Fibroblast of skin of right biceps (primary cell): ENCODE results near the gene HAS3.

Experiments
- DNase-seq: peaks from one replicate; pipeline ENCODE4 v3.0.0-alpha.2; 2013

HAS3 gene

DNA sequence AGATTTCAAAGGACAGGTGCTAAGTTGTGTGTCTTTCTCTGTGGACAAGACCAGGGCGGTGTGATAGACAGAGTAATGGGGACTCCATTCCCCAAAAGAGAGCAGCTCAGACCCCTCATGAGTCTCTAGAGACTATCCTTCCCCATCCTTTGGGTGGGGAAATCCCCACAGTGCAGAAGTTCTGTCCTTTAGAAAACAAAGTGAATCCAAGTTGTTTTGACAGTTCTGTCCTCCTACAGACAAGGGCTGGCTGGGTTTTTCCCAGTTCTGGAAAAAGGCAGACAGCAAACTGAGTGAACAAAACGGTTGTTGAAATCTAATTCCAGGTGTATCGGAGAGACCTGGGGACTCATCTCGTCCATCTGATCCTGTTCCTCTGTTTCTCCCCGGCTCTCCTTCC lies 11.0 kb upstream of the HAS3 start:
- DNase-seq = no peak

DNA sequence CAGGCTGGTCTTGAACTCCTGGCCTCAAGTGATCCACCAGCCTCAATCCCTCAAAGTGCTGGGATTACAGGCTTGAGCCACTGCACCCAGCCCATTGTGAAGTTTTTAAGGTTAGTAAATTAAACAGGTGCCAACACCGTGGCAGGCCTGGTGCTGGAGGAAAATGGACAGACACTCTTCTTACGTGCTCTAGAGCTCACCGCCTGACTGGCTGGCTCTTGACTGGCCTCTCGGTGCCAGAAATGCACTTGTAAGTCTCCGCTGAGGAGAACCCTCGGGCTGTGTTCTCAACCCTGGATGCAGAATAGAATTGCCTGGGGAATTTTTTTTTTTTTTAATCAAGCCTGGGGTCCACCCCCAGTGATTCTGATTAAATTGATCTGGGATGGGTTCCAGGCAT lies 10.3 kb upstream of the HAS3 start:
- DNase-seq = no peak

DNA sequence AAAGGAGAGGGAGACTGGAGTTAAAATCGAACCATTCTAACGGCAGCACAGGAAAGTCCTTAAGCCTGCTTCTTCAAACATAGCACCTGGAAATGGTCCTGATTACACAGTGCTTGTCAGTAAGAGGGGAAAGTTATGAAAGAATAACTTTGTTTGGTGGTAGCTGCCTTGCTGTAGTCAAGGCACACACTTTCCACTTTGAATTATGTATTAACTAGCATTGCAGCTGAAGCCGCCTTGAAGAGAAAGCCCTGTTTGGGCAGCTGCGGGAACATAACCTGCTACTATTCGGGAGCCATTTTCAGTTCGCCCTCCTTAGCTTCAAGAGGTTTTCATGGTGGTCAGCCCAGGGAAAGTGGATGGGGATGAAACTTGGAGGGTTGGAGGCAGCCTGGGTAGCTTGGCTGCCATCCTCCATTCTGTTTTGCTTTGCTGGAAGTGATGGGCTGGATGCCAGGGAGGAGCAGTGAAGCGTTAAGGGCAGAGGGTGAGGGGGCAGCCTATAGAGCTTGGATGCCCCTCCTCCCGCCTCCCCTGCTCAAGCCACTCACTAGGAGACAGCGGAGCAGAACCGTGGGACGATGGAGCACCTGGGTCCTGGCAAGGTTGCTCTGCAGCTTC lies 5.3 kb upstream of the HAS3 start:
- DNase-seq = no peak

DNA sequence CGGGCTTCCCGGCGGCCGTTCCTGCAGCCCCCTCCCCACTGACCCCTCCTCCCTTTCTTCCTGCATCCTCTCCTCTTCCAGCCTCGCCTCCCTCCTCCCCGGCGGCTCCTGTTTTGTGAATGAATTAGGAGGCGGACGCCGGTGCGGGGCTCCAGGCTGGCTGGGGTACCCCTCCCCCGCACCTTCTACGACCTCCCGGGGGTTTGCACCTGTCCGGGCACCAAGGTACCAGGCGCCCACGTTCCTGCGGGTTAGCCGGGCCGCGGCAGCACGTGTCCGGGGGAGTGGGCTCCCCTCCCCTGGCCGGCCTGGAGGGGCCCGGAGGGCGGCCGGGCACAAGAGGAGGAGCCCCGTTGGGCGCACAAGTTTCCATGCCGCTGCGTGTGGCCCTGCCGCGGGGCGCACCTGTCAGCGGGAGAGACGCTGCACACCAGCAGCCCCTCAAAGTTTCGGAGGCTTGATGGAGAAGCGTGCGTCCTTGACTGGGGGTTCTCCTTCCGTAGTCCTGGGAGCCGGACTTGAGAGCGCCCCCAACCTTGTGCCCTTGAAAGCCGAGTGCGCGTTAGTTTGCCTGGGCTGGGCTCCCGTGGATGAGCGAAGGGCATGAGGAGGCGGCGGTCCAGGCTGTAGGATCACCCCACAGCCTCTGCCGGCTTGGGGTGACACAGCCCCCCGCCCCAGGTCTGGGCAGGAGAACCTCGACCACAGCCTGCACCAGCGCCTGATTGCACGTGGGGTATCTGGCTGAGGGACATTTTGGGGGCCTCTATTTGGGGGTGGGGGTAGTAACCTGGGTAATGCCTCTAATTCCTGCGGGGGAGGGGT lies 1.2 kb downstream of the HAS3 start:
- no peak for DNase-seq

DNA sequence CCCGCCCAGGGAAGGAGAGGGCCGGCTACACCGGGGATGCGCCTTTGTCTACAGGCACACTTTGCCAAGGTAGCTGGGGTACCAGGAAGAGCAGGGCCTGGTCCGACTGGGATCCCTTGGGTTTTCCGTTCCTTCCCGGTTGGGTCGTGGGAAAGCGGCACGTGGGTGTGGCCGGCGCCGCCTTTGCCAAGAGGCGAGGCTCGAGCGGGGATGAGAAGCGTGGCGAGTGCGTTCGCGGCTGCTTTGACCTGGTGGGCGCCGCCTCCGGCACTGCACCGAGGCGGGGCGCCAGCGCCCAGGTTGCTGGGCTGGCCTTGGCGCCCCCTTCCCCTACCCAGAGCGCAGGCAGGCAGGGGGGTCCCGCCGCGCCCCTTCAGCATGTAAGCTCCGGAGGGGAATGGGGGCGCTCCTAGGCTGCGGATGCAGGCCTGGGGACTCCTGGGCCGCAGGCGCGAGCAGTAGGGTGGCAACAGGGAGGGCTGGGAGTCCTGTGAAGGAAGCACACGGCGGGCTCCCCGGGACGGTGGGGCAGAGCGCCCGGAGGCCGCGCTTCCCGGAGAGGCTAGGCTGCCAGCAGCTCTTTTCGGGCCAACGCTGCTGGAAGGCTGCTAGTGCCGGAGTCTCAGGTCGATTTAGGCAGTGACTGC lies 2.0 kb downstream of the HAS3 start:
- DNase-seq = no peak

DNA sequence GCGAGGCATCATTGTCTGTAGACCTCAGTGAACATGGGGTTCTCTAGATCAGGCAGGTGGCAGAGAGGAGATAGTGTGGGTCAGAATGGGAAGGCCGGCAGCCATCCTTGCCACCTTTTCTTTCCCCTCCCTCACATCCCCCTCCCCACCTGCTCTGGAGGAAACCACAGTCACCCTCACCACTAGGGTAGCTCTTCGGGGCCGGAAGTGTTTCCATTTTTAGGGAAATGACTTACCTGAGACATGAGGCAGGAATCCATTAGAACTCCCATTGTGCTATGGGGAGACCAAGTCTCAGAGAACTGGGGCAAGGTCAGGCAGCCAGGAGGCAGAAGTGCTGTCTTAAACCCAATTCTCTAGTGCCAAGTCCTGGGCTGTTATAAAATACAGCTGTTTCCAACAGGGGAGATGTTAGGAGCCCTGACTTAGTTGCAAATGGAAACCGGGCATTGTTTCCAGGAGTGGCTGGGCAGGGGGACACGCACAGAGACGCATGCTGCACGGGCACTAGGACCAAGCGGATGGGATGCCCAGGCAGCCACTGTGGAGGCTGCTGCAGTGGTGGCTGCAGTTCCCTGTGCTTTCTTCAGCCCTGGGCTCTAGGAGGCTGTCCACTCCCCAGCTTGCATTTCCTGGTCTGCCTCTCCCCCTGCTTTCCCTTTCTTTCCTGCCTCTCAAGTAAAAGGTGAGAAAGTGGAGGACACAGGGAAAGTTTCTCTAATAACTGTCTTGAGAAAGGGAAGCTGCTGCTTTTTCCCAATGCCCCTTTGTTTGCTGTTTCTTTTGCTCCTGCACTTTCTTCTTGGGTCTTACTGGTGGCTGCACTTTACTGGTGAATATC lies 2.8 kb downstream of the HAS3 start:
- DNase-seq = no peak

DNA sequence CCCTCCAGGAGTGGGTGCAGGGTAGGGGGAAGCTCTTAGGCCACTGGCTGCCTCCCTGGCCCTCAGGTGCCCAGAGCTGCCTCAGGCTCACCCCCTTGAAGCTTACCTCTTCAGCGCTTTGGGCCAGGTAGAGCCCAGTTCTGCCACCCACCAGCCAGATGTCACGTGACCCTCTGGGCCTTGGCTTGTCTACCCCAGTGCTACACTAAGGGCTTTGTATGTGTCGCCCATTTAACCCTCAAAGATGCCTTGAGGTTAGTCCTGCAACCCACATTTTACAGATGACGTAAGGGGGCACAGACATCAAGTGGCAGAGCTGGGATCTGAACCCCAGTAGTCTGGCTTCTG lies 3.4 kb downstream of the HAS3 start:
- DNase-seq = no peak

DNA sequence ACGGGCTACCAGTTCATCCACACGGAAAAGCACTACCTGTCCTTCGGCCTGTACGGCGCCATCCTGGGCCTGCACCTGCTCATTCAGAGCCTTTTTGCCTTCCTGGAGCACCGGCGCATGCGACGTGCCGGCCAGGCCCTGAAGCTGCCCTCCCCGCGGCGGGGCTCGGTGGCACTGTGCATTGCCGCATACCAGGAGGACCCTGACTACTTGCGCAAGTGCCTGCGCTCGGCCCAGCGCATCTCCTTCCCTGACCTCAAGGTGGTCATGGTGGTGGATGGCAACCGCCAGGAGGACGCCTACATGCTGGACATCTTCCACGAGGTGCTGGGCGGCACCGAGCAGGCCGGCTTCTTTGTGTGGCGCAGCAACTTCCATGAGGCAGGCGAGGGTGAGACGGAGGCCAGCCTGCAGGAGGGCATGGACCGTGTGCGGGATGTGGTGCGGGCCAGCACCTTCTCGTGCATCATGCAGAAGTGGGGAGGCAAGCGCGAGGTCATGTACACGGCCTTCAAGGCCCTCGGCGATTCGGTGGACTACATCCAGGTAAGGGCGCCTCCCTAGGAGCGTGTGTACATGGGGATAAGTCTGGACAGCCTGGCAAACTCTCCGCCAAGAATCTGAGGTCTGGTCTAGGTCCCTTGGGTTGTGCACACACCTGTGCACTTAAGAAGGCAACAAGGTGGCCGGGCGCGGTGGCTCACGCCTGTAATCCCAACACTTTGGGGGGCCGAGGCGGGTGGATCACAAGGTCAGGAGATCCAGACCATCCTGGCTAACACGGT lies 4.2 kb downstream of the HAS3 start:
- DNase-seq = no peak

DNA sequence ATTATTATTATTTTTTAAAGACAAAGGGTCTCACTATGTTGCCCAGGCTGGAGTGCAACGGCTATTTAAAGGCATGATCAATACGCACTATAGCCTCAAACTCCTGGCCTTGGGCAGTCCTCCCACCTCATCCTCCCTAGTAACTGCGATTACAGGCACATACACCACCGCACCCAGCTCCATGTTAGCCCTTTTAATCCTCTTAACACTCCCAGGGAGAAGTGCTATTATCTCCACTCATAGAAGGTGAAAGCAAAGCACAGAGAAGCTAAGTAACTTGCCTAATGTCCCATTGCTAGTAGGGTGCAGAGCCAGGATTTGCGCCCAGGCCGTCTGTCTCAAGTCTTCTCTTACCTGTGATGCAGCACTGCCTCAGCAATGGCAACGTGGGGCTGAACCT lies 5.0 kb downstream of the HAS3 start:
- DNase-seq = no peak

DNA sequence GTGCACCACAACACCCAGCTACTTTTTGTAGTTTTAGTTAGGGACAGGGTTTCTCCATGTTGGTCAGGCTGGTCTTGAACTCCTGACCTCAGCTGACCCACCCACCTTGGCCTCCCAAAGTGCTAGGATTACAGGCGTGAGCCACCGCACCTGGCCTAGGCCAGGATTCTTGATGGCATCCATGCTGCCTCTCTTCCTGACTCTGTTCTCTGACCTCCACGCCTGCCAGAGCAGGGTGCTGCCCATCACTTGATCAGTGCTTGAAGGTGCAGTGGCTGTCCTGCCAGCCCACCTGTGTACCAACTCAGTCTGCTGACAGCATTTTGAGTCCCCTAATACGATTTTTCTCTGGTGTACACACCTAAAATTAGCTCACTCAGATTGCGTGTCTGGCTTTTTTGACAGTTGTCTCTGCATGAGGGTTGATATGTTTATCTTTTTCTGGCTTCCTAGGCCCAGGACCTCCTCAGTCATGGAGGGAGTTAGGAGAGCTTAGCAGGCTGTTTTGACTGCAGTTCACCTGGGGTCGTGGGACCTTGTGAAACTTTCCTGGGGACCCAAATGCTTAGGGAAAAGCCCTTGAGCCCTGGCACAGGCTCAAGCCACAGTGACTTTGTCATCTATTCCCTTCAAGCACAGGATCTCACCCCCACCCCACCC lies 5.9 kb downstream of the HAS3 start:
- DNase-seq = no peak

DNA sequence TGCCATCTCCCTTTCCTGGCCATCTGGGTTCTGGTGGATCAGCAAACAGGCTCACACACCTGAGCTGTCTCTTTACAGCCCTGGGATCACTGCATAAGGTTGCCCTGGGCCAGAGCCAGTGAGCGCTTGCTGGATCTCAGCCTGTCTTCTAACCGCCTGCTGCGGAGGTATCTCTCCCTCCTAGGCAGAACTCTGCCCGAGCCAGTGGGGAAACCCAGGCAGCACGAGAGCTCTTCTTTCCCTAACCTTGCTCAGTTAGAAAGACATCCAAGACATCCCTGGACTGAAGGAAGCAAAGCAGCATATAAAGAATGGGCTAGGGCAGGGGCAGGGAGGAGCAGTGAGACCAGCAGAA lies 6.4 kb downstream of the HAS3 start:
- no peak for DNase-seq

DNA sequence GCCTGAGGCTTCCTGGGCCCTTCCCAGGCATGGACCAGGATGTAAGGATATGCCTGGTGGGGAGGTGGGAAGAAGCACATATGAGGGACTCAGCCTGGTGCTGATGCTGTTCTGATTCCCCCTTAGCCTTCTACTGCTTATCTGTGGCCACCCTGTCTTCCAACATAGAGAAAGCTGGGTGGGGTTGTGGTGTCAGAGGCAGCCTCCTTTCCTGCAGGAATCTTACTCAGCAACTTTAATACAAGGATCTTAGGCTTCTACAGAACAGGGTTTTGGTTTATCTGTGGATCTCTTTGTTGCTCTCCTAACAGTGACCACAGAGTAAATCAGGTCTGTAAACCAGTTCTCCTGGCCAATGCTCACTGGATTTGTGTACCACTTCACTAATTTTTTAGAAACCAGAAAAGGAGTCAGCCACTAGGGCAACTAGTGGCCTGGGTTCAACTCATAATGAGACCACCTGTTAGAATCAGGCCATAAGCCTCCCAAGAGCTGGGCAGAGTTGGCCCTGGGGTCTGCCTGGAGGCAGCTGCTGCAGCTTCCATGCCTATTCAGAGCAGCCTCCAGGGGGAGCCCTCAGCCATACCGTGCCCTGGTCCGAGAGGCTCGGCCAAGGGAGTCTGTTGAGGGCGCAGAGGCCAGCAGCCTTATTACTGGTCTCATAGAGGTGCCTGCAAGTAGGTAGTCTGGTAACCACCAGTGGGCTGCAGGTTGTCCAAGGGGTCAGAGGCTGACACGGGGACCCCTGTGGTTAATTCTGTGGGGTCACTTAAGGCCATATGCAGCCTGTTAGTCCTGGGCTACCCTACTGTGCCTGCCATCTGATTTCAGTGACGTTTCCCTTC lies 7.1 kb downstream of the HAS3 start:
- DNase-seq = peak; percentile 25

DNA sequence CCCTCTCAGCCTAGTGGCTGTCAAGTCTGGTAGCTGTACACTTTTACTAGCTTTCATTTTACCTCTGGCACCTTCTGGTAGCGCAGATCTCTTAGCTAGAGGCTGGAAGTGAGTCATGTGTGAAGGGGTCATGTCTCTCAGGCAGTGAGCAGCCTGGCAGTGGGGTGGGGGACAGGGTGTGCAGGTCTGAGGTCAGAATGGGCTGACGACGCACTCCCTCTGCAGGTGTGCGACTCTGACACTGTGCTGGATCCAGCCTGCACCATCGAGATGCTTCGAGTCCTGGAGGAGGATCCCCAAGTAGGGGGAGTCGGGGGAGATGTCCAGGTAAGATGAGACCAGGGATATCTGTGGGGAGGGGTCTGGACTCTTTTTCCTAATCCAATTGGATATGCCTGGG lies 7.8 kb downstream of the HAS3 start:
- no peak for DNase-seq

DNA sequence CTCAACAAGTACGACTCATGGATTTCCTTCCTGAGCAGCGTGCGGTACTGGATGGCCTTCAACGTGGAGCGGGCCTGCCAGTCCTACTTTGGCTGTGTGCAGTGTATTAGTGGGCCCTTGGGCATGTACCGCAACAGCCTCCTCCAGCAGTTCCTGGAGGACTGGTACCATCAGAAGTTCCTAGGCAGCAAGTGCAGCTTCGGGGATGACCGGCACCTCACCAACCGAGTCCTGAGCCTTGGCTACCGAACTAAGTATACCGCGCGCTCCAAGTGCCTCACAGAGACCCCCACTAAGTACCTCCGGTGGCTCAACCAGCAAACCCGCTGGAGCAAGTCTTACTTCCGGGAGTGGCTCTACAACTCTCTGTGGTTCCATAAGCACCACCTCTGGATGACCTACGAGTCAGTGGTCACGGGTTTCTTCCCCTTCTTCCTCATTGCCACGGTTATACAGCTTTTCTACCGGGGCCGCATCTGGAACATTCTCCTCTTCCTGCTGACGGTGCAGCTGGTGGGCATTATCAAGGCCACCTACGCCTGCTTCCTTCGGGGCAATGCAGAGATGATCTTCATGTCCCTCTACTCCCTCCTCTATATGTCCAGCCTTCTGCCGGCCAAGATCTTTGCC lies 9.0 kb downstream of the HAS3 start:
- DNase-seq = no peak

DNA sequence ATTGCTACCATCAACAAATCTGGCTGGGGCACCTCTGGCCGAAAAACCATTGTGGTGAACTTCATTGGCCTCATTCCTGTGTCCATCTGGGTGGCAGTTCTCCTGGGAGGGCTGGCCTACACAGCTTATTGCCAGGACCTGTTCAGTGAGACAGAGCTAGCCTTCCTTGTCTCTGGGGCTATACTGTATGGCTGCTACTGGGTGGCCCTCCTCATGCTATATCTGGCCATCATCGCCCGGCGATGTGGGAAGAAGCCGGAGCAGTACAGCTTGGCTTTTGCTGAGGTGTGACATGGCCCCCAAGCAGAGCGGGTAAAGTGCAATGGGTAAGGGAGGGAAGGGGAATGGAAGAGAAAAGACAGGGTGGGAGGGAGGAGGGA lies 9.5 kb downstream of the HAS3 start:
- DNase-seq = no peak

DNA sequence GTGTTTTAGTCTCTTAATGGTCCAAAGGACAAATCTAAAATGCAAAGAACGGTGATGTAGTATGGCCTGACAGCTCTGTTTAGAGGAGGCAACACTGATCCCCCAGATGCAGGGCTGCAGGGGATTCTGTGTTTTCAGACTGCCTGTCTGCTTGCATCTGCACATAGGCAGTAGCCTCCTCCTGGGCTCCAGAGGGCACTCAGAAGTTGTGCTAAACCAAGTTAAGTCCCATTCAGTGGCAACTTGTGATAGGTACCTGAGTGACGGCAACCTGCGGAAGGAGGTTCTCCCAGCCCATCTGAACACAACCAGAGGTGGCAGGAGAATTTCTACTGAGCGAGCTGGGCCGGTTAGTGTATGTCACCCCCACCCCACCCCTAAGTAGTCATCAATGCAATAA lies 9.9 kb downstream of the HAS3 start:
- no peak for DNase-seq

DNA sequence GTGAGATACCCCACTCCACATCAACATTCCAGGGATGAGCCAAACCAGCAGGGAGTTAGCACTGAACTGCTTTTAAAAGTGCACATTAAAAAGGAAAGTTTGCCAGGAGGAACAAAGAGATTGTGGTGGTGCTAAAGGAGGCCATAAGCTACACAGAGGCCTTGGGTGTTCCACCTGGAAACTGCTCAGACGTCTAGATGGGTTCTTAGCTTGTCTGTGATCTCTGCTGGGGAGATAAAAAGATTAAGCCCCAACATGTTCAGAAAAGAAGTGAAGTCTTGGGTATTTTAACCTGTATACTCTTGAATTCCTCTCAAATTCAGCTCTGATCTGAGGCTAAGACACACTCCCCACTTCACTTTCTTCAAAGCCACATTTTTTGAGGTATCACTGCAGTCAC lies 10.4 kb downstream of the HAS3 start:
- no peak for DNase-seq

DNA sequence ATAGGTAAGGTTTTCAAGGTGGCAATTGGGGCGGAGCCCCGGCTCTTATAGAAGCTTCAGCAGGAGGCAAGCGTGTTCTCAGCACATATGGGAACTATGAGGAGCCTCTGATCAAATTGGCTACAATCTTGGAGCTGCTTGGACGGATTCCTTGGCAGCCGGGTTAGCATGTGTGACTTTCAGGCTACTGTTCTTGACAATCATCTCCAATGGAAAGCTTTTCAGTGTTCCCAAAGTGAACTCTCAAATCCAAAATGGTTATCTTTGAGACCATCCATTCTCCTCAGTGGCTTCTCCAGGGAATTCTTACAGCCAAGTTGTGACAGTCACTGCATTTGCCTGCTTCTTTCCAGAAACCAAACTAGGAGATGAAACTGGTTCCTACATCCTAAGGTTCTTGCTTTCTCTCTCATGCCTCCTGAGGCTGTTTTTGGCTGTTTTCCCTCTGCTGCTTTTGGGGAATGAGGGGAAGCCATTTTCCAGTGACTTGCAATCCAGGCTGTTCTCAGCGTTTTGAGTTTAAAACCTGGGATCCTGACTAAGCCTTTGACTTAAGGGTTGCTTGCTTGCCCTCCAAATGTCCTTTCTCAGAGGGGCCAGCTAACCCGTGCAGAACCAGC lies 10.9 kb downstream of the HAS3 start:
- no peak for DNase-seq

DNA sequence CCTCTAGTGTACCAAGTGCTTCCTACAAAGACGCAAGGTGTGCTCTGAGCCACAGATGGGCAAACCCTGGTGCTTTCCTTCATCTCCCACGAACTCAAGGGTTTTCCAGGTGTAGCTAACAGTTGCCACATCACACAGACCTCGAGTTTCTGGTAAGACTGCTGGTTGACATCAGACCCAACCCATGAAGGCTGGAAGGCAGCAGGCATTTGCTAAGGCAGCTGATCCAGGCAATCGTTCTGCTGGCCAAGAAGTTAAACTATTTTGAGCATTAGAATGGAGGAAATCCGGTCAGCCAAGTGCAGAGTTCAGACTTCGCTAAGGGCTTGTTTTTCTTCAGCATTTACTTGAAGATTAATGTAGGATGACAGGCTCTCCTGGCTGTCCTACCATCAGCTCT lies 11.5 kb downstream of the HAS3 start:
- no peak for DNase-seq

DNA sequence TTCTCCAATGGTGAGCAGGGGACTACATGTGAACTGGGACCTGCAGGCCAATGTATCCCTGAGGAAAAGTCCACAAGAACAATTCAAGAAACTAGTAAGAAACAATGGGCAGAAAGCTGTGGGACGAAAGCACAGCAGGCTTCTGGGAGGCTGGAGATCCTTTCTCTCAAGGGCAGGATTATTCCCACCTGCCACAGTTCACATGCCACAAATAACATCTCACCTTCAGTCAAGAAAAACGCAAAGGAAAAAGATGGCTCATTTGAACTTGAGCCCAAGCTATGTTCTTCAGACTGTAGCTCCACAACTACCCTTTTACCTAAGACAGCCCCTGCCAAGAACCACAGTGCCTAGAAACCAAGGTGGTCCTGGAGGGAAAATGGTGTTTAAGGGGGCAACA lies 13.0 kb downstream of the HAS3 start:
- DNase-seq = no peak
